GM19193 (cell line): ENCODE data around the gene GTSE1.

Experiments used
- POLR2A ChIP-seq: IDR thresholded peaks from 4 replicates; pipeline ENCODE4 v1.6.1; 2011; ENCODE audit not compliant: insufficient read depth, insufficient read length; ENCODE audit errors: extremely low read depth

Gene GTSE1

GRCh38 chr22:46296257-46297150, at the start of gene GTSE1:
Gene GTSE1 (plus strand): TSS chr22:46296870. CDS start chr22:46297401, 531 bp downstream.
- TF ChIP-seq POLR2A, result peak; percentile 89

GRCh38 chr22:46247443-46247975, 49.2 kb upstream of the GTSE1 start:
- TF ChIP-seq POLR2A, result no peak

GRCh38 chr22:46250035-46250782, 46.5 kb upstream of the GTSE1 start, which contains the start of gene CDPF1:
Gene CDPF1 (minus strand): TSS chr22:46250293. CDS start chr22:46248284, 2,009 bp downstream.
- peak; percentile 96 for TF ChIP-seq POLR2A

- TF ChIP-seq POLR2A, result no peak
Measured at GRCh38 chr22:46250783-46251125, 45.9 kb upstream of the GTSE1 start.

- TF ChIP-seq POLR2A, result no peak
Measured at GRCh38 chr22:46251266-46251665, 45.4 kb upstream of the GTSE1 start.

GRCh38 chr22:46251816-46252380, 44.8 kb upstream of the GTSE1 start:
- TF ChIP-seq POLR2A, result no peak

- TF ChIP-seq POLR2A, result no peak
Measured at GRCh38 chr22:46256358-46256958, 40.2 kb upstream of the GTSE1 start.

- TF ChIP-seq POLR2A, result no peak
Measured at GRCh38 chr22:46259374-46259773, 37.3 kb upstream of the GTSE1 start.

GRCh38 chr22:46260038-46260437, 36.6 kb upstream of the GTSE1 start:
- TF ChIP-seq POLR2A, result no peak

GRCh38 chr22:46262449-46263215, 34.0 kb upstream of the GTSE1 start:
- no peak for TF ChIP-seq POLR2A

GRCh38 chr22:46263216-46263590, 33.5 kb upstream of the GTSE1 start, which contains the start of gene PKDREJ:
Gene PKDREJ (minus strand): TSS chr22:46263343. CDS start chr22:46263322, 21 bp downstream.
- TF ChIP-seq POLR2A, result no peak

- peak; percentile 70 for TF ChIP-seq POLR2A
Measured at GRCh38 chr22:46267431-46268279, 29.0 kb upstream of the GTSE1 start, which contains the start of gene TTC38. Gene TTC38 (plus strand): TSS chr22:46268008. CDS start chr22:46268040, 32 bp downstream.

GRCh38 chr22:46269564-46269963, 27.1 kb upstream of the GTSE1 start:
- TF ChIP-seq POLR2A, result no peak
